Lower leg skin (tissue), 3 donors: ENCODE results near the gene SLC25A39.

Source experiments
- POLR2A ChIP-seq, 2 donors: fragments of 450-650 bp; IDR thresholded peaks; one replicate each; pipeline ENCODE4 v1.6.1; 2016 to 2017; ENCODE audit warnings: antibody characterized with exemption in 2 of 2, mild to moderate bottlenecking in 1 of 2, moderate library complexity in 1 of 2
- TF ChIP-seq, protein P1 (sequence below), 3 donors: fragments of 450-650 bp; IDR thresholded peaks; one replicate each; pipeline ENCODE4 v1.5.1; 2016; ENCODE audit warnings: antibody characterized with exemption in 3 of 3, mild to moderate bottlenecking in 3 of 3, moderate library complexity in 2 of 3

DNA sequence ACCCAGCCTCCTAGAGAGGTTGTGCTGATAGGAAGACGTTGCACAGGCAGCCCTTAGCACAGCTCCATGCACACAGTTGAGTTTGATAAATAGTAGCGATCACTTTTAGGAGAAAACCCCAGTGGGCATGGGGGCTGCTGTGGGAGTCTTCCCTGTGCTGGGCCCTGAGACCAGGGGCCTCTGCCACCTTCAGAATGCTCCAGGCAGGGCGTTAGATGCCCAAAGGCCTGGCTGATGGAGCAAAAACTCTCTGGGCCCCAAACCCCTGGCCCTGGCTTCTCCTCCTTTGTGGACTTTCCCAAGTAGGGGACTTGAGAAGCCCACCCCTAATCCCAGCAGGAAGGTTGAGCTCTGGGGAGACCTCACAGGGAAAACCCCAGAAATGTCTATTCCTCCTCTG, 42.4 kb downstream of the SLC25A39 start:
- TF ChIP-seq, protein P1, sequence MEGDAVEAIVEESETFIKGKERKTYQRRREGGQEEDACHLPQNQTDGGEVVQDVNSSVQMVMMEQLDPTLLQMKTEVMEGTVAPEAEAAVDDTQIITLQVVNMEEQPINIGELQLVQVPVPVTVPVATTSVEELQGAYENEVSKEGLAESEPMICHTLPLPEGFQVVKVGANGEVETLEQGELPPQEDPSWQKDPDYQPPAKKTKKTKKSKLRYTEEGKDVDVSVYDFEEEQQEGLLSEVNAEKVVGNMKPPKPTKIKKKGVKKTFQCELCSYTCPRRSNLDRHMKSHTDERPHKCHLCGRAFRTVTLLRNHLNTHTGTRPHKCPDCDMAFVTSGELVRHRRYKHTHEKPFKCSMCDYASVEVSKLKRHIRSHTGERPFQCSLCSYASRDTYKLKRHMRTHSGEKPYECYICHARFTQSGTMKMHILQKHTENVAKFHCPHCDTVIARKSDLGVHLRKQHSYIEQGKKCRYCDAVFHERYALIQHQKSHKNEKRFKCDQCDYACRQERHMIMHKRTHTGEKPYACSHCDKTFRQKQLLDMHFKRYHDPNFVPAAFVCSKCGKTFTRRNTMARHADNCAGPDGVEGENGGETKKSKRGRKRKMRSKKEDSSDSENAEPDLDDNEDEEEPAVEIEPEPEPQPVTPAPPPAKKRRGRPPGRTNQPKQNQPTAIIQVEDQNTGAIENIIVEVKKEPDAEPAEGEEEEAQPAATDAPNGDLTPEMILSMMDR (IDR thresholded peaks at IDR 0.05): no peak
- no peak for TF ChIP-seq POLR2A (IDR thresholded peaks at IDR 0.05)
